NCI-H2107 treated with DMSO at 0.1 percent for 48 hours (cell line): ENCODE data around the gene CHRM2.

Experiments used
- DNase-seq: peaks from one replicate; lab custom pipeline; 2025; ENCODE audit not compliant: unreplicated experiment; lab: John Stamatoyannopoulos, UW

Gene CHRM2

GRCh38 chr7:136891850-136892249, 23.4 kb downstream of the CHRM2 start:
- no peak for DNase-seq

- no peak for DNase-seq
Measured at GRCh38 chr7:136894789-136895188, 26.3 kb downstream of the CHRM2 start.

GRCh38 chr7:136897676-136898075, 29.2 kb downstream of the CHRM2 start:
- DNase-seq, result no peak

GRCh38 chr7:136900005-136900404, 31.6 kb downstream of the CHRM2 start:
- DNase-seq, result no peak

GRCh38 chr7:136910771-136911170, 42.3 kb downstream of the CHRM2 start:
- no peak for DNase-seq

GRCh38 chr7:136911344-136911743, 42.9 kb downstream of the CHRM2 start:
- DNase-seq, result no peak

- no peak for DNase-seq
Measured at GRCh38 chr7:136912339-136912738, 43.9 kb downstream of the CHRM2 start.

GRCh38 chr7:136914016-136914415, 45.6 kb downstream of the CHRM2 start:
- DNase-seq, result no peak

GRCh38 chr7:136919820-136920219, 51.4 kb downstream of the CHRM2 start:
- no peak for DNase-seq

- DNase-seq, result no peak
Measured at GRCh38 chr7:136923111-136923667, 54.7 kb downstream of the CHRM2 start.

- no peak for DNase-seq
Measured at GRCh38 chr7:136925044-136925443, 56.6 kb downstream of the CHRM2 start.

- no peak for DNase-seq
Measured at GRCh38 chr7:136925556-136925955, 57.1 kb downstream of the CHRM2 start.

GRCh38 chr7:136931169-136931867, 62.9 kb downstream of the CHRM2 start:
- no peak for DNase-seq

GRCh38 chr7:136937436-136937835, 69.0 kb downstream of the CHRM2 start:
- no peak for DNase-seq

GRCh38 chr7:136938476-136938875, 70.0 kb downstream of the CHRM2 start:
- DNase-seq, result no peak

GRCh38 chr7:136940122-136940521, 71.7 kb downstream of the CHRM2 start:
- no peak for DNase-seq

GRCh38 chr7:136940917-136941316, 72.5 kb downstream of the CHRM2 start:
- DNase-seq, result no peak

- no peak for DNase-seq
Measured at GRCh38 chr7:136941816-136942215, 73.4 kb downstream of the CHRM2 start.

GRCh38 chr7:136942401-136942800, 73.9 kb downstream of the CHRM2 start:
- DNase-seq, result no peak

GRCh38 chr7:136942994-136943393, 74.5 kb downstream of the CHRM2 start:
- no peak for DNase-seq

GRCh38 chr7:136947347-136947746, 78.9 kb downstream of the CHRM2 start:
- DNase-seq, result no peak

GRCh38 chr7:136950331-136950730, 81.9 kb downstream of the CHRM2 start:
- DNase-seq, result no peak

GRCh38 chr7:136953386-136953785, 84.9 kb downstream of the CHRM2 start:
- no peak for DNase-seq
